ENCODE measurements around the gene CYB5R4. TPM values are rescaled to one million over a fixed set of nuclear protein-coding genes. Genes with fewer than 3 reads are reported as not detected.

CYB5R4 gene
- total and polyA plus RNA-seq, 2 of the 13 experiments (the other 11 are each of a cell fraction or from before 2014, with no cell fraction given): 5.3 to 26.1 TPM

- no peak overlapping the region for H3K4me3 ChIP-seq (replicated peaks in 1 of 3; ENCODE audit: insufficient read depth in 1 of 3, low read depth in 2 of 3, low read length in 3 of 3)
- no peak overlapping the region for H3K27ac ChIP-seq (ENCODE audit: extremely low read length, insufficient read depth, low read length)
- POLR2A ChIA-PET: no interaction called here
- no peak for TF ChIP-seq MTA3 (CRISPR knock-in tag; IDR thresholded peaks at IDR 0.05)
- TF ChIP-seq BHLHE40 (IDR thresholded peaks at IDR 0.05; ENCODE audit: low read length): no peak
- TF ChIP-seq ZNF709 (CRISPR knock-in tag; IDR thresholded peaks at IDR 0.05): no peak
- no peak for TF ChIP-seq ZNF282 (IDR thresholded peaks at IDR 0.05; ENCODE audit: partially characterized antibody)
- no peak for TF ChIP-seq FIP1L1 (IDR thresholded peaks at IDR 0.05; ENCODE audit: borderline replicate concordance, insufficient read depth, low read depth, low read length)
- no peak for TF ChIP-seq SP4 (CRISPR knock-in tag; IDR thresholded peaks at IDR 0.05)
- TF ChIP-seq GTF3A (CRISPR knock-in tag; conservative IDR thresholded peaks at IDR 0.05): no peak
- no peak for TF ChIP-seq KDM6A (CRISPR knock-in tag; IDR thresholded peaks at IDR 0.05; ENCODE audit: low read depth)
- TF ChIP-seq ZNF276 (CRISPR knock-in tag; IDR thresholded peaks at IDR 0.05; ENCODE audit: low read depth): no peak
- intact Hi-C loops (cut with micrococcal nuclease; ENCODE audit: unreplicated experiment): no loop called here
- H4K20me1 ChIP-seq (ENCODE audit: insufficient read depth, low read length): no peaks in the 10 kb centered on the region
- CTCF ChIA-PET (ENCODE audit: low intra/inter-chr PET ratio, low total read pairs): no interaction called here
- FAIRE-seq (no peak), ATAC-seq (no peak), DNase-seq (ENCODE audit: low spot score) (no peak)
- no peak overlapping the region for H2AFZ ChIP-seq (ENCODE audit: low read length)
- WGBS (ENCODE audit: low lambda C conversion rate): 93% methylated on average over 3 of the region's 3 CpGs
- H3K36me3 ChIP-seq (replicated peaks in 1 of 2; ENCODE audit: control insufficient read depth in 1 of 2, insufficient read depth in 2 of 2, low read length in 2 of 2): no peaks in the 10 kb centered on the region
- no peaks in the 10 kb centered on the region for H3K9me3 ChIP-seq (ENCODE audit: low read length)
- H3K27me3 ChIP-seq (ENCODE audit: control insufficient read depth in 1 of 2, insufficient read depth in 2 of 2, low read length in 2 of 2): no peaks in the 10 kb centered on the region
- 0 out of 2 replicates have a peak, but pooled peaks cover 5% of the 10 kb centered on the region for H3K4me1 ChIP-seq (ENCODE audit: insufficient read depth, low read length)
- H3K79me2 ChIP-seq (ENCODE audit: insufficient read depth, low read length): no peaks in the 10 kb centered on the region
- no TSS peak for BruUV-seq (replicated peaks)
- in situ Hi-C loops (cut with HindIII; ENCODE audit: extremely low pct_ligation_motif_present, low pct_unique_long_range_greater_than_20kb): no loop called here
- H3K9ac ChIP-seq (ENCODE audit: insufficient read depth, low read depth, low read length): no peak overlapping the region
- H3K4me2 ChIP-seq (ENCODE audit: low read depth, low read length): no peak overlapping the region
Measured at GRCh38 chr6:83958241-83958685, 98.8 kb downstream of the CYB5R4 start.

Data from HepG2 (cell line).